GM04504 (cell line): ENCODE results near the gene POLR2E.
A peak's percentile ranks its signal among the peaks of the same experiment; 100 is the strongest.
"Not testable (repeated sequence)": the region's sequence is repeated elsewhere in the genome, so short reads cannot be mapped to it uniquely, and the experiment has no call there.

Experiments
- DNase-seq: peaks from one replicate; pipeline ENCODE4 v3.0.0-alpha.2; 2012; ENCODE audit warnings: low read depth

POLR2E gene

GRCh38 chr19:1094978-1095701, at the start of gene POLR2E:
TSS of gene POLR2E (minus strand) at chr19:1095375. CDS start at chr19:1095315, 60 bp downstream.
- peak; percentile 96 for DNase-seq

- no peak for DNase-seq
These were observed 49.6 kb upstream of the POLR2E start for GRCh38 chr19:1144741-1145140.

- DNase-seq, result no peak
These were observed 48.7 kb upstream of the POLR2E start for GRCh38 chr19:1143828-1144399.

GRCh38 chr19:1141944-1142343, 46.8 kb upstream of the POLR2E start:
- DNase-seq, result no peak

GRCh38 chr19:1140272-1141027, 45.3 kb upstream of the POLR2E start:
- DNase-seq, result no peak

GRCh38 chr19:1139126-1139525, 44.0 kb upstream of the POLR2E start:
- no peak for DNase-seq

GRCh38 chr19:1138121-1138520, 42.9 kb upstream of the POLR2E start:
- DNase-seq, result no peak

- DNase-seq, result no peak
These were observed 41.6 kb upstream of the POLR2E start for GRCh38 chr19:1136621-1137317.

- DNase-seq, result no peak
These were observed 41.0 kb upstream of the POLR2E start for GRCh38 chr19:1136201-1136600.

- DNase-seq, result no peak
These were observed 40.3 kb upstream of the POLR2E start for GRCh38 chr19:1135454-1135853.

GRCh38 chr19:1134431-1134830, 39.3 kb upstream of the POLR2E start:
- no peak for DNase-seq

- DNase-seq, result no peak
These were observed 38.3 kb upstream of the POLR2E start for GRCh38 chr19:1133471-1133929.

- DNase-seq, result no peak
These were observed 37.6 kb upstream of the POLR2E start for GRCh38 chr19:1132552-1133383.

- peak; percentile 83 for DNase-seq
These were observed 36.8 kb upstream of the POLR2E start for GRCh38 chr19:1131718-1132551.

- DNase-seq, result no peak
These were observed 35.9 kb upstream of the POLR2E start for GRCh38 chr19:1130771-1131717.

- no peak for DNase-seq
These were observed 34.4 kb upstream of the POLR2E start for GRCh38 chr19:1129535-1129934.

- not testable (repeated sequence) for DNase-seq
These were observed 33.9 kb upstream of the POLR2E start for GRCh38 chr19:1129084-1129483.

GRCh38 chr19:1128106-1128505, 32.9 kb upstream of the POLR2E start:
- DNase-seq, result no peak

GRCh38 chr19:1126984-1127760, 32.0 kb upstream of the POLR2E start:
- DNase-seq, result no peak
